GM12878 (cell line): ENCODE measurements around the gene NOC2L. TPM values are rescaled to one million over a fixed set of nuclear protein-coding genes. Genes with fewer than 3 reads are reported as not detected.

ENCODE experiments used
- ATAC-seq: fragments of 200-7000 bp; cut with Tn5 transposase; 3 replicates; pipeline ENCODE4 v1.9.1; 2020; ENCODE audit warnings: mild to moderate bottlenecking, moderate library complexity
- BruUV-seq: library from RNA; stranded (reverse); fragments of 400-500 nt; replicated peaks from 2 replicates; lab custom pipeline; 2021; lab: Mats Ljungman, UMichigan
- CTCF ChIA-PET: fragments of 300-600 bp; sonication (Branson Sonifier 250); formaldehyde crosslinking; extraction: SDS; loops from one replicate; lab custom pipeline; 2021; ENCODE audit warnings: inconsistent platforms; lab: Yijun Ruan, JAX
- POLR2A ChIA-PET: fragments of 350-600 bp; formaldehyde crosslinking; extraction: SDS; loops from one replicate; lab custom pipeline; 2021; ENCODE audit warnings: inconsistent platforms; lab: Charles Lee
- RAD21 ChIA-PET: fragments of 300-600 bp; sonication (Branson Sonifier 250); formaldehyde crosslinking; loops from one replicate; lab custom pipeline; 2023; ENCODE audit warnings: antibody characterized with exemption; ENCODE audit not compliant: unreplicated experiment; lab: Charles Lee
- SMC1A ChIA-PET: fragments of 300-600 bp; sonication (Branson Sonifier 250); formaldehyde crosslinking; loops from one replicate; lab custom pipeline; 2023; ENCODE audit not compliant: unreplicated experiment, uncharacterized antibody; lab: Charles Lee
- DNase-seq: peaks from one replicate; pipeline ENCODE4 v3.0.0-alpha.2; 2011; ENCODE audit warnings: low read depth, low spot score
- FAIRE-seq: peaks from 3 replicates; lab custom pipeline; 2011; peaks lifted over from hg19 to GRCh38; lab: Jason Lieb, UNC
- H2AFZ ChIP-seq: 2 replicates; pipeline ENCODE4 v1.6.0; 2011; ENCODE audit warnings: low read depth, low read length, control low read depth; ENCODE audit not compliant: control insufficient read depth
- H3K27ac ChIP-seq: 2 replicates; pipeline ENCODE4 v1.5.1; 2011; ENCODE audit warnings: control low read depth; ENCODE audit not compliant: control insufficient read depth, insufficient read depth
- H3K27me3 ChIP-seq, 2 experiments: replicated peaks in 1 of 2; 2 replicates each; pipeline versions ENCODE4 v1.6.0 to v1.6.1; 2011; ENCODE audit warnings: low read length in 1 of 2; ENCODE audit not compliant: control insufficient read depth in 2 of 2, insufficient read depth in 2 of 2
- H3K36me3 ChIP-seq, 2 experiments: 2 replicates each; pipeline ENCODE4 v1.5.1; 2011; ENCODE audit warnings: low read length in 1 of 2; ENCODE audit not compliant: control insufficient read depth in 2 of 2, insufficient read depth in 2 of 2
- H3K4me1 ChIP-seq: 2 replicates; pipeline ENCODE4 v1.6.1; 2011; ENCODE audit warnings: mild to moderate bottlenecking, low read length, moderate library complexity, mixed read lengths; ENCODE audit not compliant: control insufficient read depth, insufficient read depth
- H3K4me2 ChIP-seq: 2 replicates; pipeline ENCODE4 v1.6.0; 2011; ENCODE audit warnings: control low read depth; ENCODE audit not compliant: control insufficient read depth, insufficient read depth
- H3K4me3 ChIP-seq: fragments of 200-600 bp; sonication (generic); 2 replicates; pipeline ENCODE4 v1.5.1; 2016
- H3K79me2 ChIP-seq: 2 replicates; pipeline ENCODE4 v1.6.0; 2011; ENCODE audit warnings: low read length; ENCODE audit not compliant: control insufficient read depth, insufficient read depth
- H3K9ac ChIP-seq: 2 replicates; pipeline ENCODE4 v1.8.0; 2011; ENCODE audit warnings: low read length, control low read depth, mixed read lengths; ENCODE audit not compliant: control insufficient read depth, insufficient read depth
- H3K9me3 ChIP-seq: replicated peaks from 3 replicates; pipeline ENCODE4 v1.5.1; 2011; ENCODE audit warnings: mild to moderate bottlenecking, low read length; ENCODE audit not compliant: control insufficient read depth, insufficient read depth
- H4K20me1 ChIP-seq: 2 replicates; pipeline ENCODE4 v1.6.0; 2011; ENCODE audit not compliant: control insufficient read depth, insufficient read depth
- BCL11A ChIP-seq: IDR thresholded peaks from 2 replicates; pipeline ENCODE4 v1.6.1; 2011; ENCODE audit warnings: low read depth, low read length
- CBX5 ChIP-seq: sonication (generic); IDR thresholded peaks from 2 replicates; pipeline ENCODE4 v1.6.1; 2016; ENCODE audit warnings: low read depth, moderate library complexity, mild to moderate bottlenecking, inconsistent platforms
- DPF2 ChIP-seq: fragments of 450-650 bp; IDR thresholded peaks from 2 replicates; pipeline ENCODE4 v1.6.1; 2017; ENCODE audit warnings: mild to moderate bottlenecking
- EGR1 ChIP-seq, 2 experiments: IDR thresholded peaks; 1 replicate in 1 of 2; 2 replicates in 1 of 2; pipeline ENCODE4 v1.6.1; 2011 to 2012; ENCODE audit warnings: low read depth in 2 of 2, low read length in 2 of 2, borderline replicate concordance in 1 of 2, mild to moderate bottlenecking in 1 of 2, moderate library complexity in 1 of 2
- ESRRA ChIP-seq: IDR thresholded peaks from 2 replicates; pipeline ENCODE4 v1.6.1; 2012; ENCODE audit warnings: mild to moderate bottlenecking, low read length, improper control_type of control experiment
- JUND ChIP-seq: IDR thresholded peaks from 2 replicates; pipeline ENCODE4 v1.6.1; 2012; ENCODE audit warnings: low read depth, mild to moderate bottlenecking, low read length, improper control_type of control experiment, moderate library complexity
- MEF2A ChIP-seq: IDR thresholded peaks from 2 replicates; pipeline ENCODE4 v1.6.1; 2011; ENCODE audit warnings: low read depth, mild to moderate bottlenecking, low read length, moderate library complexity; ENCODE audit not compliant: insufficient read depth
- MTA2 ChIP-seq: fragments of 450-650 bp; IDR thresholded peaks from 2 replicates; pipeline ENCODE4 v1.6.1; 2016; ENCODE audit warnings: low read depth, mild to moderate bottlenecking, moderate library complexity
- MXI1 ChIP-seq: fragments of 150-350 bp; IDR thresholded peaks from 2 replicates; pipeline ENCODE4 v1.6.1; 2011; ENCODE audit warnings: low read depth, mild to moderate bottlenecking, inconsistent platforms, low read length, improper control_type of control experiment
- NFYB ChIP-seq: IDR thresholded peaks from 2 replicates; pipeline ENCODE4 v1.6.1; 2011; ENCODE audit warnings: low read depth, mild to moderate bottlenecking, low read length, improper control_type of control experiment, moderate library complexity; ENCODE audit not compliant: insufficient read depth
- SUPT20H ChIP-seq: IDR thresholded peaks from 2 replicates; pipeline ENCODE4 v1.6.1; 2011; ENCODE audit warnings: low read depth, mild to moderate bottlenecking, low read length, moderate library complexity, borderline replicate concordance; ENCODE audit not compliant: control insufficient read depth
- TAF1 ChIP-seq: IDR thresholded peaks from 2 replicates; pipeline ENCODE4 v1.6.1; 2011; ENCODE audit warnings: mild to moderate bottlenecking, low read depth, low read length, borderline replicate concordance
- TCF3 ChIP-seq: IDR thresholded peaks from 2 replicates; pipeline ENCODE4 v1.6.1; 2012; ENCODE audit warnings: low read depth, mild to moderate bottlenecking, low read length, borderline replicate concordance; ENCODE audit not compliant: insufficient read depth
- TCF7 ChIP-seq: IDR thresholded peaks from 2 replicates; pipeline ENCODE4 v1.6.1; 2014; ENCODE audit warnings: antibody characterized with exemption, borderline replicate concordance
- ZZZ3 ChIP-seq: IDR thresholded peaks from 2 replicates; pipeline ENCODE4 v1.6.1; 2011; ENCODE audit warnings: low read depth; ENCODE audit not compliant: control insufficient read depth, insufficient read length
- WGBS: methylation state at CpG from one replicate; pipeline ENCODE4 v1.1.6; 2016; ENCODE audit warnings: low lambda C conversion rate; ENCODE audit not compliant: insufficient replicate concordance, insufficient coverage; ENCODE audit errors: missing lambda C conversion rate; 5-methylcytosine and 5-hydroxymethylcytosine counted together
- in situ Hi-C: fragments of 300-500 bp; cut with MboI; formaldehyde crosslinking; loops from 9 replicates; pipeline ENCODE4 v1.14.3; 2018; ENCODE audit warnings: mixed read lengths
- intact Hi-C: fragments of 100-400 bp; cut with micrococcal nuclease; formaldehyde crosslinking; loops from one replicate; pipeline ENCODE4 v1.14.2; 2022; ENCODE audit not compliant: unreplicated experiment
- polyA plus RNA-seq, 11 experiments: library from polyadenylated mRNA; depleted of rRNA in 4 of 11; unstranded in 6 of 11; stranded (reverse) in 5 of 11; fragments of >200 nt; fragmentation: Nextera tagmentation in 4 of 11; fragmentation: Illumina TruSeq in 1 of 11; extraction: Ambion mirVana in 4 of 11; extraction: Trizol in 1 of 11; gene quantifications; 1 replicate in 1 of 11; 2 replicates in 10 of 11; pipeline versions ENCODE4 v1.2.1 to v1.2.3, GENCODE V29; 2011 to 2016; ENCODE audit warnings: inconsistent platforms in 2 of 11, missing spikeins in 2 of 11, low read depth in 1 of 11
- total RNA-seq, 4 experiments: library from RNA; depleted of rRNA in 3 of 4; stranded (reverse); fragments of >200 nt in 3 of 4; fragmentation: Illumina TruSeq in 1 of 4; extraction: Trizol in 1 of 4; gene quantifications; 2 replicates each; pipeline versions ENCODE4 v1.2.1 to v1.2.3, GENCODE V29; 2013 to 2021
- TF ChIP-seq, protein P1 (sequence below): IDR thresholded peaks from 2 replicates; pipeline ENCODE4 v1.6.1; 2011; ENCODE audit warnings: borderline replicate concordance, low read depth, mild to moderate bottlenecking, moderate library complexity, low read length; ENCODE audit not compliant: insufficient read depth, poor library complexity, severe bottlenecking
- TF ChIP-seq, protein P2 (sequence below): fragments of 450-650 bp; IDR thresholded peaks from 2 replicates; pipeline ENCODE4 v1.6.1; 2017; ENCODE audit warnings: mild to moderate bottlenecking, low read depth, inconsistent platforms; ENCODE audit not compliant: poor library complexity, severe bottlenecking

NOC2L gene
- total and polyA plus RNA-seq, 10 of the 15 experiments (the other 5 are each of a cell fraction or from before 2014, with no cell fraction given), result 1.3 to 171 (median 64.3) TPM

GRCh38 chr1:947958-948357 lies 11.1 kb downstream of the NOC2L start:
- no peaks in the 10 kb centered on the region; a peak in 1 of 4 replicates for H3K27me3 ChIP-seq
- WGBS, result 88% methylated on average over 15 of the region's 15 CpGs
- POLR2A ChIA-PET, result no interaction called here
- no peak overlapping the region for H3K4me2 ChIP-seq
- DNase-seq, result no peak
- intact Hi-C loops (no loop called here), in situ Hi-C loops (no loop called here)
- SMC1A ChIA-PET, result no interaction called here
- no peaks in the 10 kb centered on the region for H3K79me2 ChIP-seq
- H2AFZ ChIP-seq, result no peak overlapping the region
- CTCF ChIA-PET, result interaction anchor here (0.9 kb wide), 1 partner anchor 11 kb away, joined by 3 read pairs; the partner anchor contains the start of gene NOC2L
- no peaks in the 10 kb centered on the region for H3K4me1 ChIP-seq
- H3K27ac ChIP-seq, result no peak overlapping the region
- H3K36me3 ChIP-seq, result peaks cover 21 to 43% of the 10 kb centered on the region in 2 experiments
- H3K9me3 ChIP-seq, result no peaks in the 10 kb centered on the region
- no peak overlapping the region for H3K4me3 ChIP-seq
- H3K9ac ChIP-seq, result no peak overlapping the region
- TF ChIP-seq MEF2A (no peak), ZZZ3 (no peak), CBX5 (no peak), TAF1 (no peak), TCF7 (no peak), ESRRA (no peak), EGR1 (IDR thresholded peaks at IDR 0.05; ENCODE audit: borderline replicate concordance in 1 of 2, low read depth in 2 of 2, low read length in 2 of 2) (no peak), MTA2 (no peak), BCL11A (no peak), JUND (no peak), NFYB (no peak), TCF3 (no peak), SUPT20H (no peak), DPF2 (no peak), MXI1 (no peak)
- TF ChIP-seq, protein P1, sequence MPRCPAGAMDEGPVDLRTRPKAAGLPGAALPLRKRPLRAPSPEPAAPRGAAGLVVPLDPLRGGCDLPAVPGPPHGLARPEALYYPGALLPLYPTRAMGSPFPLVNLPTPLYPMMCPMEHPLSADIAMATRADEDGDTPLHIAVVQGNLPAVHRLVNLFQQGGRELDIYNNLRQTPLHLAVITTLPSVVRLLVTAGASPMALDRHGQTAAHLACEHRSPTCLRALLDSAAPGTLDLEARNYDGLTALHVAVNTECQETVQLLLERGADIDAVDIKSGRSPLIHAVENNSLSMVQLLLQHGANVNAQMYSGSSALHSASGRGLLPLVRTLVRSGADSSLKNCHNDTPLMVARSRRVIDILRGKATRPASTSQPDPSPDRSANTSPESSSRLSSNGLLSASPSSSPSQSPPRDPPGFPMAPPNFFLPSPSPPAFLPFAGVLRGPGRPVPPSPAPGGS, result no peak
- TF ChIP-seq, protein P2, sequence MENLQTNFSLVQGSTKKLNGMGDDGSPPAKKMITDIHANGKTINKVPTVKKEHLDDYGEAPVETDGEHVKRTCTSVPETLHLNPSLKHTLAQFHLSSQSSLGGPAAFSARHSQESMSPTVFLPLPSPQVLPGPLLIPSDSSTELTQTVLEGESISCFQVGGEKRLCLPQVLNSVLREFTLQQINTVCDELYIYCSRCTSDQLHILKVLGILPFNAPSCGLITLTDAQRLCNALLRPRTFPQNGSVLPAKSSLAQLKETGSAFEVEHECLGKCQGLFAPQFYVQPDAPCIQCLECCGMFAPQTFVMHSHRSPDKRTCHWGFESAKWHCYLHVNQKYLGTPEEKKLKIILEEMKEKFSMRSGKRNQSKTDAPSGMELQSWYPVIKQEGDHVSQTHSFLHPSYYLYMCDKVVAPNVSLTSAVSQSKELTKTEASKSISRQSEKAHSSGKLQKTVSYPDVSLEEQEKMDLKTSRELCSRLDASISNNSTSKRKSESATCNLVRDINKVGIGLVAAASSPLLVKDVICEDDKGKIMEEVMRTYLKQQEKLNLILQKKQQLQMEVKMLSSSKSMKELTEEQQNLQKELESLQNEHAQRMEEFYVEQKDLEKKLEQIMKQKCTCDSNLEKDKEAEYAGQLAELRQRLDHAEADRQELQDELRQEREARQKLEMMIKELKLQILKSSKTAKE, result no peak
- ATAC-seq, result no peak
- no TSS peak for BruUV-seq
- RAD21 ChIA-PET, result no interaction called here
- no peak for FAIRE-seq
- H4K20me1 ChIP-seq, result peaks cover 5% of the 10 kb centered on the region
